HG03039 (cell line): ENCODE data around the gene ENKD1.

Experiments
- ATAC-seq: cut with Tn5 transposase; IDR thresholded peaks from one replicate; pipeline ENCODE4 v1.9.1; 2021; ENCODE audit warnings: mild to moderate bottlenecking, moderate library complexity; ENCODE audit not compliant: unreplicated experiment

ENKD1 gene

DNA sequence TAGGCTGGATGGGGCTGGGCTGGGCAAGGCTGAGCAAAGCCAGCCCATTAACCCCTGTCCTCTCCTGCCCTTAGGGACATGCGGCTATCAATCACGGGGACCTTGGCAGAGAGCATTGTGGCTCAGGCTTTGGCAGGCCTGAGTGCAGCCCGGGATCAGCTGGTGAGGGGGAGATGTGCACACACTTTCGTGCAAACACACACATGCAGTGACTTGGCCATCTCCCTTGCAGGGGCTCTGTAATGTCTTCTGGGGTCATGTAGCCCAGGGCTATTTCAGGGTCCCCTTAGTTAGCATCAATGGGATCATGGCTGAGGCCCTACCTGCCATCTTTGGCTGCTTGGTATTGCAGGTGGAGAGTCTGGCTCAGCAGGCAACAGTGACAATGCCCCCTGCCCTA is 14.7 kb downstream of the ENKD1 start:
- no peak for ATAC-seq

GRCh38 chr16:67651039-67651438 is 15.5 kb downstream of the ENKD1 start:
- ATAC-seq = no peak

GRCh38 chr16:67650023-67650422 is 16.5 kb downstream of the ENKD1 start:
- no peak for ATAC-seq

- ATAC-seq = no peak
Observed at GRCh38 chr16:67649494-67649931, 17.0 kb downstream of the ENKD1 start.

- no peak for ATAC-seq
Observed at GRCh38 chr16:67648764-67649407, 17.7 kb downstream of the ENKD1 start.

DNA sequence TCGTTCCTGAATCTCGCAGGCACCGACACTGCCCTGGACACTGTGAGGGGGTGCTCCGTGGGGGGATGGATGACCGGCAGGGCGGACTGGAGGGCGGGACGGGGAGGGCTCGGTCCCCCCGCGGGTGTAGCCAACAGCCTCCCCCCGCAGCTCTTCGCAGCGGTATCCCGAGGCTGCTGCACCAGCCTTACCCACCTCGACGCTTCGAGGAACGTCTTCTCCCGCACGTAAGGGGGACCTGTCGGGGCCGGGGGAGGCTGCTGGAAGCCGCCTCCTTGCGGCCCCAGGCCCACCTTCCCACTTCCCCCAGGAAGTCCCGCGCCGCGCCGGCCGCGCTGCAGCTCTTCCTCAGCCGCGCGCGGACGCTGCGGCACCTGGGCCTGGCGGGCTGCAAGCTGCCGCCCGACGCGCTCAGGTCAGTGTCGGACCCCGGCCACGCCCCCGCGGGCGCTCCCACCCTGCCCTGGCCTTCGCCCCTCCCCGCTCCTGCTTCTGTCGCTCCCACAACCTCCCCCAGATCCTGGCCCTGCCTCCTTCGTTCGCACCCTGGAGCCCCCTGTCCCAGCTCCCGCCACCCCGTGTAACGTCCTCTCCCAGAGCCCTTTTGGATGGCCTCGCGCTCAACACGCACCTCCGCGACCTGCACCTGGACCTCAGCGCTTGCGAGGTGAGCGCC is 18.3 kb downstream of the ENKD1 start:
- ATAC-seq = no peak

DNA sequence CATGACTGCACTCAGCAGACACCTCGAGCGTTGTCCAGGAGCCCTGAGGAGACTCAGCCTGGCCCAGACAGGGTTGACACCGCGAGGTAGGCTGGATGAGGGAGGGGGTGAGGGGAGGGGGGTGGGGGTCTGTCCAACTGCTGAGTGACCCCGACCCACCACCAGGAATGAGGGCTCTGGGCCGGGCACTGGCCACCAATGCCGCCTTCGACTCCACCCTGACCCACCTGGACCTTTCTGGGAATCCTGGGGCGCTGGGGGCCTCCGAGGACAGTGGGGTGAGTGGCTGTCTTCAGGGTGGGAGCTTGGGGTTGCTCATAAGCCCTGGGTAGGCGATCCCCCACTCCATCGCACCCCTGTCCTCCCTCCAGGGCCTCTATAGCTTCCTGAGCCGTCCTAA is 18.9 kb downstream of the ENKD1 start:
- ATAC-seq = no peak

DNA sequence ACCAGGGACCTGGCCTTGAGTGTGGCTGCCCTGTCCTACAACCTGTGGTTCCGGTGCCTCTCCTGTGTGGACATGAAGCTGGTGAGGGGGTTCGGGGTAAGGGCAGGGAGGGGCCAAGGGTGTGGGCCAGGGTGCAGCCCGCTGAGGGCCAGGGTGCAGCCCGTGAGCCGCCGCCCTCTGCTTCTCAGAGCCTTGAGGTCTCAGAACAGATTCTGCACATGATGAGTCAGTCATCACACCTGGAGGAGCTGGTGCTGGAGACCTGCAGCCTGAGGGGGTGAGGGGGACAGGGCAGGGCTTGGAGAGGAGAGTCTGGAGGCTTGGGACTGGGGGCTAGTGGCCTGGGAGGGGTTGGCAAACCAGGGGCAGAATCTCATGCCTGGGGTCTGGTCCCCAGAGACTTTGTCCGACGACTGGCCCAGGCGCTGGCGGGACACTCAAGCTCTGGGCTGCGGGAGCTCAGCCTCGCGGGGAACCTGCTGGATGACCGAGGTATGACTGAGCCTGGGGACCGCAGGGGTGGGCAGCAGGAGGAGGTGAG is 19.4 kb downstream of the ENKD1 start:
- no peak for ATAC-seq

DNA sequence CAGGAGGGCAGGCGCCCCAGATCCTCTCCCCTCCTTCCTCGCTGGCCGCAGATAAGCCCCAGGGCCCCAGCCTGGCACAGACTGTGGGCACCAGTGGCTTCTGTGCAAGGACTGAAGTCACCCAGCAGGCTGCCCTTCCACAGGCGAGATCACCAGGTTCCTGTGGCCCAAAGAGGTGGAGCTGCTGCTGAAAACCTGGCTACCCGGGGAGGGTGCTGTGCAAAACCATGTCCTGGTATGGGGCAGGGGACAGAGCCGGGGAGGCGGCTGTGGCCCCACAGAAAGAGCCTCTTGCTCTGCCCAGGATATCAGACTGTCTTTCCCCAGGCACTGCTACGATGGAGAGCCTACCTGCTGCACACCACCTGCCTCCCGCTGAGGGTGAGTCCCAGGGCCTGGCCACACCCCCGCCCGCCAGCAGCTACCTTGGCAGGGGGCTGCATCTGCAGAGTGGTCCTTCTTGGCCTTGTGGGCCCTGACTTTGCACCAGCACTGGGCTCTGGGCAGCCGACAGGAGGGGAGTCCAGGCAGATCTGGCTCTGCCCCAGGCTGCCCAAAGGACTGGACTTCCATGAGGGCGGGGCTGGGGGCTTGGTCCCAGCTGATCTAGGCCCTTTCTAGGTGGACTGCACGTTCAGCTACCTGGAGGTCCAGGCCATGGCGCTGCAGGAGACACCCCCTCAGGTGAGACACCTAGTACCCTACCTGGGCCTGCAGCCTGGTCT is 21.0 kb downstream of the ENKD1 start:
- ATAC-seq = no peak

GRCh38 chr16:67644038-67644437 is 22.5 kb downstream of the ENKD1 start:
- ATAC-seq = no peak

DNA sequence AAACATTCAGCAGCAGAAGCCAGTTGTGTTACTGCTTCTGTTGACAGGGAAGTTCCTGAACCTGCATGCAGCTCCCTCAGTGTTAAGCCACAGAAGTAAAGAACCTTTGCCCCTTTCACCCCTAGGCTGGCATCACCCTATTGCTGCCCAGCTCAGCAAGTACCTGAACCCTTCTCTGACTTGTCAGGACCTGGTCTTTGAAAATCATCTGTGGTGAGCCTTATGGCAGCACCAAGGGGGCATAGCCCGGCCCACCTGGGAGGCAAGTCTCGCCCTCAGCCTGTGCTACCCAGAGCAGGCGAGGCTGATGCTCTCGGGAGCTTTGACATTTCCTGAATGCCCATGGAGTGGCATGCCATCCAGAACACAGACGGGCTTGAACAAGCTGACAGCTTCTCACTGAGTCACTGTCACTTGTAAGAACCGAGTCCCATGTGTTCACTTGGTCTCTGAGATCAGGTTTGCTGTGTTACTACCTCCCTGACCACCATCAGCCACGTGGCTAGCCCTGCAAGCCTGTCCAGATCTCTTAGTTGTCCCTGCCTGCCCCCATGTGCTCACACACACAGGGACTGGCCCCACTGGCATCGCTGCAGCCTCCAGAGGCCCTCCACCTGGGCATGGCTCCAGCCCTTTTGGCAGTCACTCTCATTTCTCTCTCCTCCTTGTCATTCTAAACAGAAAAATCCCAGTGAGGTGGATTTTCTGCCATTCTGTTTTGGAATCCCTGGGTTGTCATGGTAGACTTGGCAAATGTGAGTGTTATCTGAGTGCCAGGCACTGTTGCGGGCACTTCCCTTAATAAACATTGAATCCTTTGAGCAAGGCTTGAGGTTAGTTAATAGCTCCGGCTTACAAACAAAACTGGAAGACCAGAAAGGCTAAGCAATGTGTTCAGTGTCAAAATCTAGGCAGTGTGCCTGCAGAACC is 24.5 kb downstream of the ENKD1 start:
- ATAC-seq = no peak

GRCh38 chr16:67637625-67638024 is 28.9 kb downstream of the ENKD1 start:
- no peak for ATAC-seq

DNA sequence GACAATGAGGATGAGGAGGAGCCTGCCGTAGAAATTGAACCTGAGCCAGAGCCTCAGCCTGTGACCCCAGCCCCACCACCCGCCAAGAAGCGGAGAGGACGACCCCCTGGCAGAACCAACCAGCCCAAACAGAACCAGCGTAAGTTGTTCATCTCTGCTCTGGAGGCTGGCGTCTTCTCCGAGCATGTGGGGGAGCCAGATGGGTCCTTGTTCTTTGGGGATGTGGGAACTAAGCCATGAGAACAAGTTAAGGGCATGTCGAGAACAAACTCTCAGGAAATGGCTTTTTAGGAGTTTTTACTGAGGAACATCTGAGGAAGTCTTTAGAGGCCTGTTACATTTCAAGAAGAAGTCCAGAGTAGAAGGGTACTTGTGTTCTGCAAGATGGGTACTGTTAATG is 29.8 kb downstream of the ENKD1 start:
- ATAC-seq = no peak

DNA sequence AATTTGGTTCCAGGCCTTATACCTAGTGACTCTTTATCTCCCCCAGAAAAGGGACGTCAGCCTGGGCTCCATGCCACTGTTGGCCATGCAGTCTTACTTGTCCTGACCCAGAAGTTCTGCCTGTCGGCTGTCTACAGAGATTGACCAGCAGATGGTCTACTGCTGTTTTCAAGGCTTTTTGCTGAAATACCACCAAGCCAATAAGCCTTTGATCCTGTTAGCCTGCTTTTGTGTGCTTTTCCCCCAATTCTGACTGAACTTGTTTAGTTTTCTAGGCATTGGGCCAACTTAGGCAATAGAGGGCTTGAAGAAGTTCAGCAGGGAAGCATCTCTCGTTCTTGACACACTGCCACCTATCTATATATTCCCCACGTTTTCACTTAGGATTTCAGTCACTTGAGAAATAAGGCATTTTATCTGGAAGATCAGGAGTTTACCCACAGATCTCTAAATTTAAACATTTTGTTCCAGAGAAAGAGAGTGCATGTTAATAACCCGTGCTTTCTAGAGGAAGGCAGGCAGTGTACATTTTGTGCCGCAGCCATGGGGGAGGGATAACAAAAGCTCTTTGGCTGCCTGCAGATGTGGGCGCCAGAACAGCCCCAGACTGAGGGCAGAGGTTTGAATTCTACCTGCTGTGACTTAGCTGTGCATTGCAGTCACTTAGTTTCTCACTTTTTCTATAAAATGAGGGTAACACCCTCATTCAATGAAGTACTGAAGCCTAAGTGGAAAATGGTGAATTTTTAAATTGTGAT is 34.0 kb downstream of the ENKD1 start:
- no peak for ATAC-seq

DNA sequence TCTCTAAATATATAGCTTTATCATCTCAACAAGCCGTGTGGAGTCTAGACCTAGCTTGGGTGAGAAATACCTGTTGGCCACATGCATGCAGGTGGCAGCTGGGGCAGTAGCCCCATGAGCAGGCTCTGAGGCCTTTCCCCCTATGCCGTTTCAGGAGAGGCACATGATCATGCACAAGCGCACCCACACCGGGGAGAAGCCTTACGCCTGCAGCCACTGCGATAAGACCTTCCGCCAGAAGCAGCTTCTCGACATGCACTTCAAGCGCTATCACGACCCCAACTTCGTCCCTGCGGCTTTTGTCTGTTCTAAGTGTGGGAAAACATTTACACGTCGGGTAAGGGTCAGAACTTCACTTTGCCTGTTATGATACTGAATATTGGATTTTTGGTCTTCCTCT is 38.3 kb downstream of the ENKD1 start:
- ATAC-seq = no peak

DNA sequence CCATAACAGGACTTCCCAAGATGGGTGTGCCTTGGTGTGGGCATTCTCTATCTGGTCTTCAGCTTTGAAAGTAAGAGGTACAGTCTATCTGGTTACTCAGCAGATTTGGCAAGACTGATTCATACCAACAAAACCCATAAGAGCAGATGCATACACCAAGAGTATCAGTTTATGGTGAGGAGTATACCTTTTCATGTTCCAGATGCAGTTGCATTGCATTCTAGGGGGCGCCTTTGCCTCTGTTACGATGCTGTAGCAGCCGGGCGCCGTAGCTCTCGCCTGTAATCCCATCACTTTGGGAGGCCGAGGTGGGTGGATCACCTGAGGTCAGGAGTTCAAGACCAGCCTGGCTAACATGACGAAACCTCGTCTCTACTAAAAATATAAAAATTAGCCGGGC is 52.7 kb downstream of the ENKD1 start:
- no peak for ATAC-seq
